ENCODE measurements around the gene STK39. TPM values are rescaled to one million over a fixed set of nuclear protein-coding genes. Genes with fewer than 3 reads are reported as not detected.

Gene STK39
- total RNA-seq, 1 experiment from 2014 or later, result 2.9 TPM

DNA sequence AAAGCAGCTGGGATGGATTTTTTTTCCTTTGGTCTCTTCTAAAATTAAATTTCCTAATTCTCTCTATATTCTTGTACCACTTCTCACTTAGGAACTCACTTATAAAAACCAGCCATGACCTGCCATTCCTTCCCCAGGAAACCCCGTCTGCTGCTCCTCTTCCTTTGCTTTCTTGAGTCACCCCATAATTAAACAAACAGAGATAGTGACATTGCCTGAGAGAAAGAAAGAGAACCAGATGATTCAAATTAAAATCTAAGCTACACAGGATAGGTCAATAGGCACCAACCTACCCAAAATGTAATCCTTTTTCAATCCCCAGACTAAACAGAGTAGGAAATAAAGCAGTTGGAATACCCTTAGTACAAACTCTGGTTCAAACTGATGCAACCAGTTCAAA lies 9.7 kb downstream of the STK39 start:
- Mint-ChIP-seq H3K4me1 (ENCODE audit: low read depth, unreplicated experiment) (no peaks in the 10 kb centered on the region), H3K4me3 (ENCODE audit: unreplicated experiment) (no peak overlapping the region), H3K36me3 (ENCODE audit: insufficient read depth, unreplicated experiment) (no peaks in the 10 kb centered on the region), H3K9me3 (ENCODE audit: unreplicated experiment) (no peaks in the 10 kb centered on the region), H3K27me3 (ENCODE audit: insufficient read depth, unreplicated experiment) (peaks cover 3% of the 10 kb centered on the region), H3K27ac (ENCODE audit: unreplicated experiment) (no peak overlapping the region)
- TF ChIP-seq, protein P1, sequence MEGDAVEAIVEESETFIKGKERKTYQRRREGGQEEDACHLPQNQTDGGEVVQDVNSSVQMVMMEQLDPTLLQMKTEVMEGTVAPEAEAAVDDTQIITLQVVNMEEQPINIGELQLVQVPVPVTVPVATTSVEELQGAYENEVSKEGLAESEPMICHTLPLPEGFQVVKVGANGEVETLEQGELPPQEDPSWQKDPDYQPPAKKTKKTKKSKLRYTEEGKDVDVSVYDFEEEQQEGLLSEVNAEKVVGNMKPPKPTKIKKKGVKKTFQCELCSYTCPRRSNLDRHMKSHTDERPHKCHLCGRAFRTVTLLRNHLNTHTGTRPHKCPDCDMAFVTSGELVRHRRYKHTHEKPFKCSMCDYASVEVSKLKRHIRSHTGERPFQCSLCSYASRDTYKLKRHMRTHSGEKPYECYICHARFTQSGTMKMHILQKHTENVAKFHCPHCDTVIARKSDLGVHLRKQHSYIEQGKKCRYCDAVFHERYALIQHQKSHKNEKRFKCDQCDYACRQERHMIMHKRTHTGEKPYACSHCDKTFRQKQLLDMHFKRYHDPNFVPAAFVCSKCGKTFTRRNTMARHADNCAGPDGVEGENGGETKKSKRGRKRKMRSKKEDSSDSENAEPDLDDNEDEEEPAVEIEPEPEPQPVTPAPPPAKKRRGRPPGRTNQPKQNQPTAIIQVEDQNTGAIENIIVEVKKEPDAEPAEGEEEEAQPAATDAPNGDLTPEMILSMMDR (IDR thresholded peaks at IDR 0.05; ENCODE audit: insufficient read depth in 1 of 2, low read depth in 1 of 2, low read length in 1 of 2, severe bottlenecking in 1 of 2, unreplicated experiment in 1 of 2), result no peak
- BruUV-seq (replicated peaks), result no TSS peak
- intact Hi-C loops (cut with micrococcal nuclease; ENCODE audit: unreplicated experiment), result no loop called here
- Histone ChIP-seq H3K4me1 (no peaks in the 10 kb centered on the region), H3K36me3 (ENCODE audit: control insufficient read depth, insufficient read depth, low read length) (no peaks in the 10 kb centered on the region), H3K27me3 (replicated peaks; ENCODE audit: control insufficient read depth, insufficient read depth, low read length) (no peaks in the 10 kb centered on the region), H3K4me3 (ENCODE audit: low read depth, low read length) (no peak overlapping the region), H3K9me3 (no peaks in the 10 kb centered on the region)
- DNase-seq, result no peak
- ChIA-PET POLR2A (no interaction called here), CTCF (no interaction called here)

DNA sequence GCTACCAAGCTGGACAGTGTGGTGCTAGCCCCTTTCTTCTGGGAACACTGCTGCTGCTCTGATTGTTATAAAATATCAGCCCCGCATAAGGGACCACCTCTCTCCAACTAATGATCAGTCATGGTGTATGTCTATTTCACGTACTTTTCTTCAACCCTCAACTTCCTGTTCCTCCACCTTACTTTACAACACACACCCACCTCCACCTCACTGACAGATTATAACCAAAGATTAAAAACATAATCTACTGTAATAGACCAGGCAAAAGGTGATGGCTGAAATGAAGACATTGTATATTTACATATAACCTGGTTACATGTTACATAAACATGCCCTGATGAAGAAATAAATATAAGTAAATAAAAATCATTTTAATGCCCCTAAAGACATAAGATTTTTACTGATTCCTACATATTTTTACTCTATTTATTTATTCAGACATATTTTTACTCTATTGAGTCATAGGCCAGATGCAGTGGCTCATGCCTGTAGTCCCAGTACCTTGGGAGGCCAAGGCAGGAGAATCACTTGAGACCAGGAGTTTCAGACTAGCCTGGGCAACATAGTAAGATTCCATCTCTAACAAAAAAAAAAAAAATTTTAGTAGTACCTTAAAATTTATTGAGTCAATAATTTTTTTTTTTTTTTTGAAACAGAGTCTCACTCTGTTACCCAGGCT lies 12.8 kb downstream of the STK39 start:
- H3K9me3 Mint-ChIP-seq (ENCODE audit: unreplicated experiment), result no peaks in the 10 kb centered on the region
- Histone ChIP-seq H3K9me3 (no peaks in the 10 kb centered on the region), H3K4me1 (no peaks in the 10 kb centered on the region), H3K4me3 (ENCODE audit: low read depth, low read length) (no peak overlapping the region), H3K36me3 (ENCODE audit: control insufficient read depth, insufficient read depth, low read length) (no peaks in the 10 kb centered on the region), H3K27me3 (replicated peaks; ENCODE audit: control insufficient read depth, insufficient read depth, low read length) (no peaks in the 10 kb centered on the region)
- DNase-seq, result no peak
- ChIA-PET POLR2A (no interaction called here), CTCF (no interaction called here)
- peaks cover 5% of the 10 kb centered on the region for H3K27me3 Mint-ChIP-seq (ENCODE audit: insufficient read depth, unreplicated experiment)
- no peaks in the 10 kb centered on the region for H3K4me1 Mint-ChIP-seq (ENCODE audit: low read depth, unreplicated experiment)
- no peaks in the 10 kb centered on the region for H3K36me3 Mint-ChIP-seq (ENCODE audit: insufficient read depth, unreplicated experiment)
- no peak overlapping the region for H3K4me3 Mint-ChIP-seq (ENCODE audit: unreplicated experiment)
- H3K27ac Mint-ChIP-seq (ENCODE audit: unreplicated experiment), result no peak overlapping the region
- intact Hi-C loops (cut with micrococcal nuclease; ENCODE audit: unreplicated experiment), result no loop called here
- TF ChIP-seq, protein P1 (IDR thresholded peaks at IDR 0.05; ENCODE audit: insufficient read depth in 1 of 2, low read depth in 1 of 2, low read length in 1 of 2, severe bottlenecking in 1 of 2, unreplicated experiment in 1 of 2), result no peak
- no TSS peak for BruUV-seq (replicated peaks)

DNA sequence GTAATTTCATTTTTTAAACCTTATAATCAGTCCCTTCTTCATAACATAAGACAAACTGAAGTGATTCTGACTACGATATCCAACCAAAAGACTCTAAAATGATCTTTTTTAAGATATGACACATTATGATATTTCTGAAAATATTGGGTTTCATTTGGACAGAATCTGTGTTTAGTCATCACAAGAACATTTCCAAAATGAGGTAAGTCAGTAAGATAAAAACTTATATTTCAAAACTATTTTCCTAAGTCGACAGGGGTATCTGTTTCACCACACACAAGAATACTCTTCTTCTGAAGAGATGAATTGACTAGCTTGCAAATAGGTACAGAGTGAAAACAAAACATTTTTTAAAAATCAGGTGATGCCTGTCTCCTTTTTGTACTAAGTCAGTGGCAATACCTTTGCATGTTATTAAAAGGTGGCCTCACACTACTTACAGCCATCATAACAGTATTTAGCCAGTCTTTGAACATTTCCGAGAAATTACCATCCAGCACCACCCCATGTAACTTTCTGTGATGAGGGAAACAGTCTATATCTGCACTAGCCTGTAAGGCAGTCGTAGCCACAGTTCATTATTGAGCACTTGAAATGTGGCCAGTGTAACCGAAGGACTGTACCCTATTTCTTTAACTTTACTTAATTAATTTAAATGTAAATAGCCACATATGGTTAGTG lies 13.5 kb downstream of the STK39 start:
- TF ChIP-seq, protein P1 (IDR thresholded peaks at IDR 0.05; ENCODE audit: insufficient read depth in 1 of 2, low read depth in 1 of 2, low read length in 1 of 2, severe bottlenecking in 1 of 2, unreplicated experiment in 1 of 2), result no peak
- POLR2A ChIA-PET, result no interaction called here

More for the DNA sequence above, 13.5 kb downstream of the STK39 start:
- no peak for DNase-seq
- Histone ChIP-seq H3K4me1 (no peaks in the 10 kb centered on the region), H3K9me3 (no peaks in the 10 kb centered on the region), H3K4me3 (ENCODE audit: low read depth, low read length) (no peak overlapping the region), H3K36me3 (ENCODE audit: control insufficient read depth, insufficient read depth, low read length) (no peaks in the 10 kb centered on the region), H3K27me3 (replicated peaks; ENCODE audit: control insufficient read depth, insufficient read depth, low read length) (no peaks in the 10 kb centered on the region)
- intact Hi-C loops (cut with micrococcal nuclease; ENCODE audit: unreplicated experiment), result no loop called here
- Mint-ChIP-seq H3K36me3 (ENCODE audit: insufficient read depth, unreplicated experiment) (no peaks in the 10 kb centered on the region), H3K4me3 (ENCODE audit: unreplicated experiment) (no peak overlapping the region), H3K4me1 (ENCODE audit: low read depth, unreplicated experiment) (no peaks in the 10 kb centered on the region), H3K9me3 (ENCODE audit: unreplicated experiment) (no peaks in the 10 kb centered on the region), H3K27ac (ENCODE audit: unreplicated experiment) (no peak overlapping the region), H3K27me3 (ENCODE audit: insufficient read depth, unreplicated experiment) (peaks cover 5% of the 10 kb centered on the region)
- CTCF ChIA-PET, result no interaction called here
- no TSS peak for BruUV-seq (replicated peaks)

All from Caco-2 (cell line).